Pons (tissue), 1 donor: Measurements from ENCODE around the gene CFAP92.

Experiments used
- DNase-seq: peaks from one replicate; pipeline ENCODE4 v3.0.0-alpha.2; 2016; ENCODE audit warnings: low spot score

CFAP92 gene

DNA sequence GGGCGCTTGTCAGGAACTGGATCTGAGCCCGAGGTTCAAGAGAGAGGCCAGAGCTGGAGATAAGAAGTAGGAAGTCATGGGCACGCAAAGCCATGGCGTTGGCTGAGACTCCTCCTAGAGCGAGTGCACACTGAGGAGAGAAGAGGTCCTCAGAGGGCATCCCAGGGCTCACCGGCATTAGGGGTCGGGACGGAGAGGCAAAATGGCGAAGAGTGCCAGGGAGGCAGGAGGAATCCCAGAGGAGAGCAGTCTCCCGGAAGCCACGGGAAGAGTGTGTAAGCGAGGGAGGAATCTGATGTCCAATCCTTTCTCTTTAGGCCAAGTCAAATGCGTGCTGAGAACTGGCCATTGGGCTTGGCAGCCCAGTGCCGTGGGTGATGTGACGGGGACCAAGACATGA, 31.2 kb upstream of the CFAP92 start:
- DNase-seq = no peak

DNA sequence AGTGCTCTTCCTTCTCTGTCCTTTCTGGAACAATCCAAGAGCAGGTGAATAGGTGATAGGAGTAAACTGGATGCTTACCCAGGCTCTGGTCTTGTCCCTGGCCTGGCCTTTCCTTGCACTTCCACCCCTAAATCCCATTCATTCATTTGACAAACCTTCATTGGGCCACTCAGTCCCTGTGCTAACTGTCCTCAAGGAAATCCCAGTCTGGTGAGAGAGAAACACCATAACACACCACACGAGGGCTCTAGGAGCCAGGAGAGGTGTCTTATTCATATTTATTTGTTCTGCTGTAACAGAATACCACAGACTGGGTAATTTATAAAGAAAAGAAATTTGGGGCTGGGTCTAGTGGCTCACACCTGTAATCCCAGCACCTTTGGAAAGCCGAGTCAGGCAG, 30.0 kb upstream of the CFAP92 start:
- DNase-seq = no peak

DNA sequence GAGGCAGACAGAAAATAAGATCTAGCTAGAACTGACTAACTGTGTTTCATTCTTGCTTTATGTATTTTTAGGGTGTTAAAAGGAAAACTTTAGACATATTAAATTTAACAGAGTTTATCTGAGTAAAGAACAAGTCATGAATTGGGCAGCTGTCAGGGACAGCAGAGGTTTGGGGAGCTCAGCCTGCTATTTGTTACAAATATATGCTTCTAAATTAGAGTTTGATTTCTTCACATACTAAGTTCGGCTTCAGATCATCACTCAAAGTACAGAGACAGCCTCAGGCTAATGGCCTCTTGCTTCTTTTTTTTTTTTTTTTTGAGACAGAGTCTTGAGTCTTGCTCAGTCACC, 29.1 kb upstream of the CFAP92 start:
- no peak for DNase-seq

DNA sequence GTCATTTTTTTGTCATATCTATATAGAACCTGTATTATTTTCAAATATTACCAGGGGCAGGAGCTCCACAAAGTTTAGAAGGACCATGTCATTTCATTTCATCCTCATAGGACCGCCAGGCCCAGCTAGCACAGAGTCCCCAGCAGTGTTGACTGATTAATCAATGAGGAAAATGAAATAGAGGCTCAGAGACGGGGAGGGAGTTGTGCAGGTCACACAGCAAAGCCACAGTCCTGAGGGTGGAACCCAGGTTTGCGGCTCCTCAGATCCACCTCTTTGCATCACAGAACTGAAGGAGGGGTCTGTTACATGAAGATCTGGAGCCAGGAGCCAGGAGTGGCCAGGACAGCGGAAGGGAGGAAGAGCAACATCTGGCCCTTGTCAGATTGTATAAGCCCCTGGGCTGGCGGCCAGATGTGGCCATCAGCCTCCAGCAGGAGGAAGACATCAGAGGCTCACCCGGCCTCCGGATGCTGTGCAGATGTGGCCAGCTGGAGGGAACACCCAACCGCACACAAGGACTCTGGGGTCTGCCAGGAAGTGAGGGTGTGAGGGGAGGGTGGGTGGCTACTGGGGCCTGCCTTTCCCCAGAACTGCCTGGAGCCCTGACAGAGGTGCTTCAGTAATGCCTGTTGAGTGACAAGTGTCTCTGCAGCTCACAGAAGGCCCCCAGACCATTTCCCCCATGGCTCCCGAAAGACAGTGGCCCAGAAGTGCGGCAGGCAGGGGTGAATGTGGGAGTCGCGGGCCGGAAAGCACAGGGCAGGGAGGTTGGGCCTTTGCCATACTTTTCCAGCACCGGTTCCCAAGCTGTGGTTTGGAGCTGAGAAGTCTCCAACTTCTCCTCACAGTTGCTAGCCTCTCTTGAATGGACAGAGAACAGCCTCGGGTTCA, 28.5 kb upstream of the CFAP92 start:
- DNase-seq = no peak

DNA sequence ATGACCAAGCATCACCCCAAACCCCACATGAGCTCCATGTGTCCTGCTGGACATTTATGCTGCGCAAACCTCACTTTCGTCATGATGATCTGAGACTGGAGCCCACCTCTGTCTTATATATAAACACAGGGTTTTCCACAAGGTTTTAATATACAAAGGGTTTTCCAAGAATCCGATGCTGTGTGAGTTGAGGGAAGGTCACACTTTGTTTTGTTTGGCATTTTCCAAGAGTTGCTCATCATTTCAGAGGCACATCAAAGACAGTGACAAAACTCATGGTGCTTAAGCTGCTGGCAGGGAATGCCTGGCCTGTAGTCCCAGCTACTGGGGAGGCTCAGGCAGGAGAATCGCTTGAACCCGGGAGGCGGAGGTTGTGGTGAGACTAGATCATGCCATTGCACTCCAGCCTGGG, 27.3 kb upstream of the CFAP92 start:
- DNase-seq = no peak

DNA sequence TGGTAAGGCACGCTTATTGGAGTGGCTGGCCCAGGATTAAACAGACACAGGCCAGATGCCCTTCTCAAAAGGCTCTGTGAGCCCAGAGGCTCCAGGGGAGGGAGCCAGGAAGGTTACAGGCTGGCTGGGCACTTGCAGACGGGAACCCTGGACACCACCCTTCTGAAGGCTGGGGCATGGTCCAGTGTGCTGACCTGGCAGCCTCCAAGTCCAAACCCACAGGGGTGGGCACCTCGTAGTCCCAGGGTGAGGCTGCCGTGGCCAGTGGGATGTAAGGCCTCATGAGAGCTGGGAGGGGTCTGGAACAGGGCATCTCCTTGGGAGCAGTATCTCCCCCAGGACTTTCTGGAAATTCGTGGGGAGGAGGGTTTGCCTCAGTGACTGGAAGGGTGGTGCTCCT, 26.8 kb upstream of the CFAP92 start:
- no peak for DNase-seq

DNA sequence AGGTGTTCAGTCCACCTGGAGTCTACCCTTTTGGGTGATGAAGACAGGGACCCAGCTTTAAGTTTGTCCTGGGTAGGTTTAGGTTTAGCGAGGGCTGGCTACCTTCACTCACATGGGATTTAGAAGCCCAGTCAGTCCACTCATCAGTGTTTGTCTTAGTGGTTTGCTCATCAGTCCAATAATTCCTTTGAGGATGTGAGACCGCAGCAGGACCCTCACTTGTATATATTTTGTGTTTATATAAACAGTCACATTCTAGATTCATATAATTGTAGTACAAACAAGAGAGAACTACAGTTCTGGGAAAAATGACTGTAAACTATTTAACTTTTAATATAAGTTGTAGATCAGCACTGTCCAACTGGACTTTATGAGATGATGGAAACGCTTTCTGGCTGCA, 25.4 kb upstream of the CFAP92 start:
- DNase-seq = no peak

DNA sequence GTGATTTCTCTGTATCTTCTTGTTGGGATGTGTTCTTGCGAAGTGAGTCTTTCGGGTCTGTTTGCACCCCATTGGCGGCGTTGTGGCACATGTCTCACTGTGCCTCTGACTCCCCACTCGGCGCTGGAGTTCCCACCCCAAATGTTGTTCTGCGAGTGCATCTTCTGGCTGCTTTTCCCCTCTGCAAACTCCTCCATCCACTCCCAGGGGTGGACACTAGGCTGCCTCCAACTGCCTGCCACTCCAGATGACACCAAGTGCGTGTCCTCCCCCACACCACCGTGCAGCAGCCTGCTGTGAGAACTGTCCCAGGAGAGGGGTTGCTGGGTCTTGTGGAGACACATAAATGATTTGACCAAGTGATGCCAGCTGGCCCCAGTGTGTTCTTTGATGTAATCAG, 24.9 kb upstream of the CFAP92 start:
- no peak for DNase-seq

DNA sequence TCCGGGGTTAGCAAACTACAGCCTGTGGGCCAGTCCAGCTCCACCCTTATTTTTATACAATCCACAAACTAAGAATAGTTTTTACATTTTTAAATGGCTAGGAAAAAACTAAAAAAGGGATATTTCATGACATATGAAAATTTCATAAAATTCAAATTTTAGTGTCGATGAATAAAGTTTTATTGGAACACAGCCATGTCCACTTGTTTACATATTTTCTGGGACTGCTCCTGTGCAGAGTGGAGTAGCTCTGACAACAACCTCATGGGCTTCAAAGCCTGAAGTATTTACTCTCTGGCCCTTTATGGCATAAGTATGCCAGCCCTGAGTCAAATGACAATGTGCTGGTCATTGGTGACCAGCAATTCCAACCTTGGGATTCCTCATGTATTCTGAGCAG, 24.4 kb upstream of the CFAP92 start:
- DNase-seq = no peak

DNA sequence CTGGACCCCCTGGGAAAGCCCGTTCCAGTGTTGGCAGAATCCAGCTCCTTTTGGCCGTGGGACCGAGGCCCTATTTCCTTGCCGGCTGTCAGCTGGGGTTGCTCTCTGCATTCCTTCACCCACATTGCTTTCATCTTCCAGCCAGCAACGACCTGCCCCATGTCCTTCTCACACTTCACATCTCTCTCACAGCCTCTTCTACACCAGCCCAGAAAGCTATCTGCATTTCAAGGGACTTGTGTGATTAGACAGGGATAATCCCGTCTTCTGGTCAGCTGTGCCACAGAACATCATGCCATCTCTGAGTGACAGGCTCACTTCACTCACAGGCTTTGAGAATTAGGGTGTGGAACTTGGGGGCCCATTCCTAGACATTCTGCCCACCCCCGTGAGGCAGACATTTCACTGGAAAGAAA, 23.6 kb upstream of the CFAP92 start:
- no peak for DNase-seq

DNA sequence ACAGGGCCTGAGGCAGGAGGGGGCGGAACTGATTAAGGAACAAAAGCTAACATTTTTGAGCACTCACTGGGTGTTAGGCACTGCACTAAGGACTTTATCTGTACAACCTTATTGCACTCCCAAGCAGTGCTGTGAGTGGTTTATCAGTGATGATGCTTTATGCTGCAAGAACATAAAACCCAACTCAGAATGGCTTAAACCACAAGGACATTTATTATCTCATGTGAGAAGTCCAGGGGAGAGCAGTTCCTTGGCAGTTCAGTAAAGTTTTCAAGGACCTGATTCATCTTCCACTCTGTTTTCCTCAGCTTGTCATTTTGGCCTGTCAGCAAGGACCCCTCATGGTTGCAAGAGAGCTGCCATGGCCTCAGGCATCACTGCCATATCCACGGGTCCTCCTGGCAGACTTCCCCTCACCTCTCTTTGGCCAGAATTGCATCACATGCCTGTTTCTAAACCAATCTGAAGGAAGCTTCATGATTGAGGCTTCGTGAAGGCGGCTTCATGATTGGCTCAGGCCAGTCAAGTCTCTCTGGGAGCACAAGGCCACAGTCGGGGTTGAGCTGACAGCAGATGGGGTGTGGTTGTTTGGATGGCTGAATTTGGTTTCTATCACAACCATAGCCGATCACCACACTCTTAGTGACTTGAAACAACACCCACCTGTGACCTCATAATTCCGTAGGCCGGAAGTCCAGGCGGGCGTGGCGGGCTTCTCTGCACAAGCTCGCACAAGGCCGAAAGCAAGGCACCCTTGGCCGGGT, 23.0 kb upstream of the CFAP92 start:
- no peak for DNase-seq

DNA sequence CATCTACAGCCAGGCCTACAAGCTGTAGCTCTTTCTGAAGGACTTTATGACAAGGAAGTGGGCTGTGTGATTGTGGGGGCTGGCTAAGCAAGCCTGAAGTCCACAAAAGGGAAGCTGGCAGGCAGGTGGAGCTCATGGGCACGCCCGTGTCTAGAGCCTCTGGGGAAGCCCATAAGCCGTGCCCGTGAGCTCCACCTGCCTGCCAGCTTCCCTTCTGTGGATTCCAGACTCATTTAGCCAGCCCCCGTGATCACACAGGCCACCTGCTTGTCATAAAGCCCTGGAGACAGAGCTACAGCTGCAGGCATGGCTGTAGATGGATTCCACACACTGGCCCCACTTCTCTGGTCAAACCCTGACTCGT, 22.5 kb upstream of the CFAP92 start:
- DNase-seq = peak; percentile 27

DNA sequence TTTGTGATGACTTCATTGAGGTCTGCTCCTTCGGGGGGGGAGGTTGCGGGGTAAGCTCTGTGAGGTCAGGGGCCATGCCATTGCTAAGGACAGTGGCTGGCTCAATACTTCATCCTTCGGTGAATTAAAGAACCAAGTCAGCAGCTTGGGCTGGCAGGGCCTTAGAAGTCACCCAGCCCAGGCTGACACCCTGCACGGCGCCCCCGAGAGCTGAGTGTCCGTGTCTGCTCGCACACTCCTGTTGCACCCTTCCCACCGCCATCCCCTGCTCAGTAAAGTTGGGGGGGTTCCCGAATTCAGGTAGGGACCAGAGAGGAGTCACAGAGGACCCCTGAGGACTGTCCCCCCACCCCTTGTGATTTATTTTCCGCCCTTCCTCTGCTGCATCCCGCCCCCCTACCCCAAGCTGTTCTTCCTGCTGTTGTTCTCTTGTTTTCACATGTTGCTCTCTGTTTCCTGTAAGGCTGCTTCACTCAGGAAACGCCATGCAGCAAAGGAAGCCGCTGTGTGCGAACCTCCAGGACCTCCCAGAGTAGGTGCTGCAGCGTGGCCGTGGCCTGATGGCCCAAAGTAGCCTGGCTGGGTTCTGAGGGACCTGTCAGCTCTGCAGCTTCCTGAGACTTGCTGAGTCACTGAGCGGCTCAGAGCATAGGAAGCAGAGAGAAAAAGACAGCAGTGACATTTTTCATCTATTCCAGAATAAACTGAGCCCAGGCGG, 21.7 kb upstream of the CFAP92 start:
- DNase-seq = no peak

DNA sequence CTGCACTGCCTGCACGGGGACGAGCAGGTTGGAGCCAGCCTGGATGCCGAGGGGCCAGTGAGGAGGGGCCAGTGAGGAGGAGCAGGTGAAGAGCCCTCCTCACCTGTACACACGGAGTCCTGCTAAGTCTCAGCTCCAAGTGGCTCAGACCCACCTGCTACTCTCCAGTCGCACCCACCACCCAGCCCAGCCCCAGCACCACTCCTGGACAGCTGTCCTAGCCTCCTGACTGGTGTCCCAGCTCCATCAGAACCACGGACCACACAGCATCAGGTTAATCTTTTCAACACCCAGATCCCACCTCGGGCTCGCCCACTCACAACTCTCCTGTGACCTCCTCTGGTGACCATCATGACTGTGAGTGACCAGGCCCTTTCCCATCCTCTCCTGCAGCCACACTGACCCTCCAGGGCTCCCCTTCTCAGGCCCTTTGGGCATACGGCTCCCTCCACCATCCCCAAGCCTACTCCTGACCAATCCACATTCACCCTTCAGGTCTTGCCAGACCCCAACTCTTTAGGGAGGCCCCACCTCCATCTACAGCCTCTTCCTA, 21.0 kb upstream of the CFAP92 start:
- DNase-seq = no peak

DNA sequence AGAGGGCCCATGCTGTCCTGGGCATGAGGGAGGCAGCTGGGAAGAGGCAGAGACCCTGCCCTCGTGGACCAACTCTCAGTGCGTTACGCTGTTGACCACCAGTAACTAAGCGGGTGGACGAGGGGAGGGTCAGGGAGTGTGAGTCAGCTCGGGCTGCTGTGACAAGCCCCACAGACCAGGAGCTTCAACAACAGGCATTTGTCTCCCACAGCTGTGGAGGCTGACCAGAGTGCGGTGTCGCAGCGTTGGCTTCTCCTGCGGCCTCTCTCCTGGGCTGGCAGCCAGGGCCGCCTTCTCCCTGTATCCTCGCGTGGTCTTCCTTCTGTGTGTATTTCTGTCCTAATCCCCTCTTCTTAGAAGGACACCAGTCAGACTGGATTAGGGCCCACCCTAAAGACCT, 20.3 kb upstream of the CFAP92 start:
- peak; percentile 66 for DNase-seq

DNA sequence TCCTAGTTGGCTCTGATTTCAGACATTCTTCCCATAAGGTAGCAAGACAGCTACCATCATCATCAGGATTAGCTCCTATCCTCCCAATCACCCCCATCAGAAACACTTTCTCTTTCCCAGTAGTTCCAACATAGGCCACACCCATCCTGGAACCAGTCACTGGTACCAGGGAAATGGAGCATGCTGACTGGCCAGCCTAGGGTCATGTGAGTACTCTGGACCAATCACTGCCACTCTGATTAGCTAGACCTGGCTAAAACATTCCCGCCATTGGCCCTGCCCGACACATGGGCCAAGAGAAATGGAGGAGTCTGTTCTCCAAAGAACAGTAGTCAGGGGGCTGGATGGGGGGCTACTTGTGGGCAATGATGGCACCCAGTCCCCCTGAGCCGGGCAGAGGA, 19.6 kb upstream of the CFAP92 start:
- DNase-seq = no peak

DNA sequence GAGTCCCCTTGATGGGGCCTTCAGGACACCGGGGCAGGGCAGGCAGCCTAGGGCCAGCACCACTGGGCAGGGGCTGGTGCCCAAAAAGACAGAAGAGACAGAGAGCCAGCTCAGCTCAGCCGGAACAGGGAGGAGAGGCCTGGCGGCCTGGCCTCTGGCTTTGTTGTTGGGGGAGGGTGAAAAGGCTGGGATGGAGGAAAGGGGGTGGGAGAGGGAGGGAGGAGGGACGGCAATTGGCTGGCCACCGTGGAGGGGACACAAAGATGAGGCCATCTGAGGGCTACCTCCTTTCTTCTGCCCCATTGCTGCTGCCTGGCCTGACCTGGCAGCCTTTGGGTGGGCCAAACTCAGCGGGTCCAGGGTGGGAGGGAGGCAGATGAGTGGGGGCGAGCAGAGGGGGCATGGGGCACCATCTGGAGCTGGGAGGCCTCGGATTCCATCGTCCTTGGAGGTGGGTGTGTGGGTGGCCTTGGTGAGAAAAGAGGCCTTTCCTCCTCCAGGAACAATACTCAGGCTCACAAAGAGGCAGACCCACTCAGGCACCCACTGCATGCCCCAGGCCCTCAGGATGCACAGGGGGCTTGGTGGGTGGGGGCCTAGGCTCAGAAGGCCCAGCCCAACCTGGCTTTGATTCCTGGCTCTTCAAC, 16.6 kb upstream of the CFAP92 start:
- DNase-seq = no peak

DNA sequence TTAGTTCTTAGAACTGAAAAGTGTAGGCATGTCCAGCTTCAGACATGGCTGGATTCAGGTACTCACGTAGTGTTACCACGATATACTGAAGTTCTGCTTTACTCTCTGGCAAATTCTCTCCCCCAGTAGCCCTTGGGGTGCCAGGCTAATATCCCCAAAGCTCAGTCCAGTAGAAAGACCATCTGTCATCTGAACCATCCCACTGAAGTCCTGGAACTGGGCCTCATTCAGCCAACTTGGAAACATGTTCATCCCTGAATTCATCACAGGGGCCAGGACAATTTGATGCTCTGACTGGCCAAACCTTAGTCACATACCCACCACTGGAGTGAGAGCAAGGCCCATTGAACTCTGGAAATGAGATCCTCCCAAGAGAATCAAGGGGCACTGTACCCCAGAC, 15.4 kb upstream of the CFAP92 start:
- DNase-seq = no peak

DNA sequence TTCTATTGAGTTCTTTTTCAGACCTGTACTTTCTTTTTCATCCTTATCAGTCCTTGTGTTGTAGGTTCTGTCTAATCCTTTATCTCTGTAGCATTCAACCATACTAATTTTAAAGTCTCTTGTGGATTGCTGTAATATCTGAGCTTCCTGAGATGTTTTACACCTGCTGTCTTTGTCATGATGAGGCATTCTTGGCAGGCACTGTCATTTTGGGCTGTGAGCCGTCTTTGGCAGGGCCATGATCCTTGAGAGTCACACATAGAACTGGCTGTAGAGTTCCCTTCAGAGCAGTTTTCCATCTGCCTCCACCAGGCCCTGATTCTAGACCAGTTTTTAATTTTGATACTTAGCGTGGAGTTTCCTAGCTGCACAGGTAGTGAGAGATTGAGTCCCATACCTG, 13.9 kb upstream of the CFAP92 start:
- DNase-seq = no peak

DNA sequence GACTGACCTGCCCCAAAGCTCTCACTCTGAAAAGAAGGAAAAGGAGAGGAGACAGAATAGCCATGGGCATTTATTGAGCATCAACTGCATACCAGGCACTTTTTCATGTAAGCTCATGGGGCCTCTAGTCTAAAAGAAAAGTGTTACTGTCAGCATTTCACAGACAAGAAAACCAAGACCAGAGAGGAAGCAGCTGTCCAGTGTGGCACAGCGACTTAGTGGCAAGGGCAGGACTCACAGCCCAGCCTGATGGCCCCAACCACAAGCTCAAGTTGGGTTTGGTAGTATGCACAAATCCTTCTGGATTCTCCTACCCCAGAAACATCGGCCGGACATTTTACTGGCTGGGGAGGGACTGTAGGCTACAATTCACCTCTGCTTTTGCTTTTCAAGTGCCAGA, 13.0 kb upstream of the CFAP92 start:
- DNase-seq = no peak

DNA sequence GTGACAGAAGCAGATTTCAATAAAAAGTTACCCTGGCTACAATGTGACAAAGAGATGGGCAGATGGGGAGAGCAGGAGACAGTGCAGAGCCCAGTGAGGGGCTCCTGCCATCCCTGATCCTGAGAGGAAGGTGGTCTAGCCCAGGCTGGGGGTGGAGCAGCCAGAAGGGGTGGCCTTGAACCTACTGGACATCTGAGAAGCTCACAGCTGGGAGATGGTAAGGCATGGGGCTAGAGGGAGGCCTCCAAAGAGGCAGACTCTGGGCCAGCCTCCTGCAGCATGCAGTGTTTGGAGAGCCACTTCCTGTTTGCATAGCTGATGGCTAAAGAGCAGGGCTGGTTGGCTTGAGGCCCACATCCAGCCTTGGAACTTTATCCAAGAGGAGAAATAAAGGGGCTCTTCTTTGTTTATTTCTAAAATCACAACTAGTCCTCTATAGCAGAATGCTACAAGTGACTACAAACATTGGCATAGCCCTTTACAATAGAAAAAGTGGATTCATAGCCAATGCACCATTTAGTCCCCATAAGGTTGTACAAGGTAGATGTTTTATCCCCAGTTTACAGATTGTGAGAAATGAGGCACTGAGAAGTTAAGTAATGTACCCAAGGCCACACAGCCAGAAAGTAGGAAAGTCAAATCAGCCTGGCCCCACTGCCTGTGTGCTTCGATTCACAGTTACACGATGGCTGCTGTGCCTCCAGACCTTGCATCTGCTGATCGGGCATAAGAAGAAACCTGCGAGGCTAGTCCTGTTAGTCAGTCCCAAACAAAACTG, 11.8 kb upstream of the CFAP92 start:
- DNase-seq = no peak
